Fibroblast of mammary gland (primary cell): ENCODE results near the gene GLYATL3.

Source experiments
- DNase-seq: peaks from one replicate; pipeline ENCODE4 v3.0.0-alpha.2; 2010; ENCODE audit warnings: low read depth
- H3K4me3 ChIP-seq: 2 replicates; pipeline ENCODE4 v1.5.1; 2011; ENCODE audit warnings: low read depth, mild to moderate bottlenecking, low read length, moderate library complexity; ENCODE audit not compliant: control insufficient read depth
- CTCF ChIP-seq: conservative IDR thresholded peaks from 2 replicates; pipeline ENCODE4 v1.5.1; 2011; ENCODE audit warnings: low read depth, low read length, inconsistent platforms; ENCODE audit not compliant: control insufficient read depth, insufficient read depth

The GLYATL3 gene

GRCh38 chr6:49499623-49500022 lies at the start of gene GLYATL3:
GLYATL3 (plus strand) TSS chr6:49499923; CDS start chr6:49511991, 12,068 bp downstream.
- no peak for TF ChIP-seq CTCF
- DNase-seq = no peak
- no peak within 1 kb of the TSS for H3K4me3 ChIP-seq

GRCh38 chr6:49453221-49453620 lies 46.5 kb upstream of the GLYATL3 start:
- peak; percentile 22 for TF ChIP-seq CTCF
- H3K4me3 ChIP-seq = no peak overlapping the region
- DNase-seq = no peak

- no peak overlapping the region for H3K4me3 ChIP-seq
- no peak for DNase-seq
Measured at GRCh38 chr6:49454787-49455709, 44.7 kb upstream of the GLYATL3 start.

GRCh38 chr6:49457771-49458170 lies 42.0 kb upstream of the GLYATL3 start:
- TF ChIP-seq CTCF = no peak
- H3K4me3 ChIP-seq = no peak overlapping the region
- DNase-seq = peak; percentile 16

More at GRCh38 chr6:49454787-49455709, 44.7 kb upstream of the GLYATL3 start:
- no peak for TF ChIP-seq CTCF

GRCh38 chr6:49462071-49462470 lies 37.7 kb upstream of the GLYATL3 start:
- DNase-seq = peak; percentile 61
- H3K4me3 ChIP-seq = peak overlapping the region; percentile 86
- no peak for TF ChIP-seq CTCF

GRCh38 chr6:49462599-49462926 lies 37.2 kb upstream of the GLYATL3 start:
- peak overlapping the region; percentile 86 for H3K4me3 ChIP-seq
- no peak for TF ChIP-seq CTCF
- DNase-seq = peak; percentile 3
